A172 (cell line): ENCODE measurements around the gene RIMKLB. TPM values are rescaled to one million over a fixed set of nuclear protein-coding genes. Genes with fewer than 3 reads are reported as not detected.
"Not testable (repeated sequence)": the region's sequence is repeated elsewhere in the genome, so short reads cannot be mapped to it uniquely, and the experiment has no call there.

ENCODE experiments used
- DNase-seq: peaks from one replicate; pipeline ENCODE4 v3.0.0-alpha.2; 2015; ENCODE audit warnings: low spot score
- total RNA-seq: library from RNA; depleted of rRNA; stranded (reverse); fragments of >200 nt; shearing (Covaris generic); gene quantifications from 2 replicates; pipeline ENCODE4 v1.2.3, GENCODE V29; 2014

The RIMKLB gene
- total RNA-seq, 1 experiment from 2014 or later: 18.7 TPM

GRCh38 chr12:8692573-8692972 lies 5.2 kb upstream of the RIMKLB start:
- DNase-seq: peak; percentile 44

- no peak for DNase-seq
Measured at GRCh38 chr12:8695116-8695515, 2.7 kb upstream of the RIMKLB start.

GRCh38 chr12:8696442-8697090 lies 1.2 kb upstream of the RIMKLB start:
- DNase-seq: no peak

GRCh38 chr12:8697120-8697475 lies 693 bp upstream of the RIMKLB start:
- no peak for DNase-seq

- no peak for DNase-seq
Measured at GRCh38 chr12:8698132-8698851, 501 bp downstream of the RIMKLB start.

GRCh38 chr12:8698879-8699278 lies 1.1 kb downstream of the RIMKLB start:
- no peak for DNase-seq

- no peak for DNase-seq
Measured at GRCh38 chr12:8699714-8700113, 1.9 kb downstream of the RIMKLB start.

- DNase-seq: no peak
Measured at GRCh38 chr12:8701046-8701660, 3.4 kb downstream of the RIMKLB start.

- DNase-seq: no peak
Measured at GRCh38 chr12:8702159-8702558, 4.4 kb downstream of the RIMKLB start.

- no peak for DNase-seq
Measured at GRCh38 chr12:8709124-8709830, 11.5 kb downstream of the RIMKLB start.

GRCh38 chr12:8712572-8712971 lies 14.8 kb downstream of the RIMKLB start:
- DNase-seq: no peak

- DNase-seq: no peak
Measured at GRCh38 chr12:8722286-8722800, 24.6 kb downstream of the RIMKLB start.

GRCh38 chr12:8734873-8735381 lies 37.1 kb downstream of the RIMKLB start:
- DNase-seq: no peak

GRCh38 chr12:8742501-8742900 lies 44.7 kb downstream of the RIMKLB start:
- no peak for DNase-seq

GRCh38 chr12:8743121-8743520 lies 45.3 kb downstream of the RIMKLB start:
- DNase-seq: not testable (repeated sequence)

GRCh38 chr12:8745631-8746030 lies 47.8 kb downstream of the RIMKLB start:
- DNase-seq: not testable (repeated sequence)

- no peak for DNase-seq
Measured at GRCh38 chr12:8746046-8746445, 48.3 kb downstream of the RIMKLB start.

GRCh38 chr12:8760076-8760475 lies 62.3 kb downstream of the RIMKLB start:
- not testable (repeated sequence) for DNase-seq

GRCh38 chr12:8762701-8763100 lies 64.9 kb downstream of the RIMKLB start:
- not testable (repeated sequence) for DNase-seq

GRCh38 chr12:8766121-8766520 lies 68.3 kb downstream of the RIMKLB start:
- not testable (repeated sequence) for DNase-seq

GRCh38 chr12:8770499-8770898 lies 72.7 kb downstream of the RIMKLB start:
- DNase-seq: no peak

- DNase-seq: no peak
Measured at GRCh38 chr12:8771072-8771471, 73.3 kb downstream of the RIMKLB start.
